NOMO-1 treated with dmso at 0.1 percent for 144 hours (cell line): Measurements from ENCODE around the gene ATXN2.
"Not testable (repeated sequence)": the region's sequence is repeated elsewhere in the genome, so short reads cannot be mapped to it uniquely, and the experiment has no call there.

Source experiments
- DNase-seq: peaks from one replicate; lab custom pipeline; 2025; ENCODE audit not compliant: unreplicated experiment; lab: John Stamatoyannopoulos, UW

ATXN2 gene

GRCh38 chr12:111505601-111506036 lies 93.5 kb downstream of the ATXN2 start:
- DNase-seq: no peak

- DNase-seq: no peak
Measured at GRCh38 chr12:111503116-111503515, 96.0 kb downstream of the ATXN2 start.

- no peak for DNase-seq
Measured at GRCh38 chr12:111494676-111495075, 104.4 kb downstream of the ATXN2 start.

GRCh38 chr12:111492979-111493378 lies 106.1 kb downstream of the ATXN2 start:
- not testable (repeated sequence) for DNase-seq

- no peak for DNase-seq
Measured at GRCh38 chr12:111488798-111489197, 110.3 kb downstream of the ATXN2 start.

- no peak for DNase-seq
Measured at GRCh38 chr12:111488271-111488670, 110.8 kb downstream of the ATXN2 start.

- DNase-seq: no peak
Measured at GRCh38 chr12:111482462-111482861, 116.7 kb downstream of the ATXN2 start.

- no peak for DNase-seq
Measured at GRCh38 chr12:111471236-111471635, 127.9 kb downstream of the ATXN2 start.

GRCh38 chr12:111469401-111469800 lies 129.7 kb downstream of the ATXN2 start:
- DNase-seq: no peak

GRCh38 chr12:111467857-111468241 lies 131.3 kb downstream of the ATXN2 start:
- DNase-seq: no peak

GRCh38 chr12:111467092-111467856 lies 131.8 kb downstream of the ATXN2 start:
- DNase-seq: no peak

- peak; percentile 60 for DNase-seq
Measured at GRCh38 chr12:111462210-111462769, 136.8 kb downstream of the ATXN2 start.

GRCh38 chr12:111460111-111460510 lies 139.0 kb downstream of the ATXN2 start:
- DNase-seq: not testable (repeated sequence)

GRCh38 chr12:111458546-111459172 lies 140.5 kb downstream of the ATXN2 start:
- DNase-seq: no peak

GRCh38 chr12:111457577-111457976 lies 141.5 kb downstream of the ATXN2 start:
- DNase-seq: no peak

- DNase-seq: no peak
Measured at GRCh38 chr12:111457071-111457470, 142.0 kb downstream of the ATXN2 start.

- no peak for DNase-seq
Measured at GRCh38 chr12:111455448-111456320, 143.4 kb downstream of the ATXN2 start.

- DNase-seq: no peak
Measured at GRCh38 chr12:111454716-111455447, 144.2 kb downstream of the ATXN2 start.

- no peak for DNase-seq
Measured at GRCh38 chr12:111454311-111454710, 144.8 kb downstream of the ATXN2 start.
